B cell (primary cell): ENCODE data around the gene FOXN4. TPM values are rescaled to one million over a fixed set of nuclear protein-coding genes. Genes with fewer than 3 reads are reported as not detected.

Source experiments
- ATAC-seq: fragments of 200-7000 bp; cut with Tn5 transposase; one replicate; pipeline ENCODE4 v1.10.0; 2021; ENCODE audit warnings: low read depth, mild to moderate bottlenecking, moderate number of reproducible peaks, moderate library complexity
- CTCF ChIA-PET: fragments of 350-600 bp; sonication (Branson Sonifier 250); formaldehyde crosslinking; loops from one replicate; lab custom pipeline; 2021; ENCODE audit warnings: antibody characterized with exemption, inconsistent platforms; lab: Charles Lee
- POLR2A ChIA-PET: fragments of 350-600 bp; sonication (Branson Sonifier 250); formaldehyde crosslinking; loops from one replicate; lab custom pipeline; 2021; ENCODE audit warnings: antibody characterized with exemption; lab: Charles Lee
- DNase-seq: peaks from one replicate; pipeline ENCODE4 v3.0.0; 2013
- H2AFZ ChIP-seq: 2 replicates; pipeline ENCODE4 v1.6.1; 2012; ENCODE audit warnings: mild to moderate bottlenecking, low read depth, low read length; ENCODE audit not compliant: insufficient read depth, poor library complexity, severe bottlenecking
- H3K27ac ChIP-seq, 2 donors: 1 replicate in 1 of 2; 2 replicates in 1 of 2; pipeline ENCODE4 v1.5.1; 2012 to 2013; ENCODE audit warnings: low read length in 2 of 2, mild to moderate bottlenecking in 2 of 2, moderate library complexity in 1 of 2
- H3K27me3 ChIP-seq, 4 experiments: fragments of 200-600 bp in 1 of 4; sonication (generic) in 1 of 4; replicated peaks in 1 of 4; 1 replicate in 2 of 4; 2 replicates in 2 of 4; pipeline versions ENCODE4 v1.6.1 to v1.7.0; 2013 to 2016; ENCODE audit warnings: low read length in 3 of 4, mild to moderate bottlenecking in 2 of 4, mixed read lengths in 1 of 4, moderate library complexity in 1 of 4; ENCODE audit not compliant: insufficient read depth in 4 of 4, control insufficient read depth in 3 of 4; ENCODE audit errors: control extremely low read depth in 1 of 4
- H3K36me3 ChIP-seq, 2 experiments: replicated peaks in 1 of 2; 1 replicate in 1 of 2; 2 replicates in 1 of 2; pipeline versions ENCODE4 v1.6.1 to v1.7.1; 2013; ENCODE audit warnings: low read length in 1 of 2; ENCODE audit not compliant: insufficient read depth in 2 of 2, control insufficient read depth in 1 of 2; ENCODE audit errors: control extremely low read depth in 1 of 2, extremely low read depth in 1 of 2
- H3K4me1 ChIP-seq, 2 donors: fragments of 200-600 bp in 1 of 2; sonication (generic) in 1 of 2; 1 replicate in 1 of 2; 2 replicates in 1 of 2; pipeline versions ENCODE4 v1.5.1 to v1.6.1; 2013 to 2017; ENCODE audit warnings: low read length in 2 of 2; ENCODE audit not compliant: control insufficient read depth in 2 of 2, insufficient read depth in 2 of 2
- H3K4me2 ChIP-seq: replicated peaks from 2 replicates; pipeline ENCODE3; 2012; ENCODE audit warnings: mild to moderate bottlenecking, low read depth, low read length; ENCODE audit not compliant: poor library complexity, severe bottlenecking
- H3K4me3 ChIP-seq, 5 experiments: fragments of 200-600 bp in 1 of 5; sonication (generic) in 1 of 5; 1 replicate in 3 of 5; 2 replicates in 2 of 5; pipeline versions ENCODE4 v1.5.1 to v1.7.0; 2011 to 2016; ENCODE audit warnings: low read length in 4 of 5, mild to moderate bottlenecking in 4 of 5, low read depth in 2 of 5, control low read depth in 1 of 5, moderate library complexity in 1 of 5; ENCODE audit not compliant: insufficient read depth in 1 of 5; ENCODE audit errors: control extremely low read depth in 1 of 5, extremely low read depth in 1 of 5
- H3K79me2 ChIP-seq: fragments of 200-600 bp; sonication (generic); one replicate; pipeline ENCODE4 v1.6.0; 2016; ENCODE audit warnings: low read length; ENCODE audit not compliant: control insufficient read depth, insufficient read depth
- H3K9ac ChIP-seq: fragments of 200-600 bp; sonication (generic); 2 replicates; pipeline ENCODE4 v1.6.1; 2017; ENCODE audit warnings: mild to moderate bottlenecking, low read length, moderate library complexity
- H3K9me3 ChIP-seq, 3 donors: one replicate each; pipeline versions ENCODE4 v1.6.1 to v1.7.1; 2013; ENCODE audit warnings: low read length in 2 of 3; ENCODE audit not compliant: control insufficient read depth in 2 of 3, insufficient read depth in 1 of 3; ENCODE audit errors: control extremely low read depth in 1 of 3
- H4K20me1 ChIP-seq: 2 replicates; pipeline ENCODE4 v1.6.0; 2012; ENCODE audit warnings: mild to moderate bottlenecking, low read length; ENCODE audit not compliant: insufficient read depth, control insufficient read depth, poor library complexity, severe bottlenecking
- H3K27ac Mint-ChIP-seq: one replicate; pipeline ENCODE4 v1.8.0; 2021; ENCODE audit warnings: mixed read lengths
- H3K27me3 Mint-ChIP-seq: one replicate; pipeline ENCODE4 v1.8.0; 2021; ENCODE audit warnings: mixed read lengths
- H3K4me1 Mint-ChIP-seq: one replicate; pipeline ENCODE4 v1.8.0; 2021; ENCODE audit warnings: mixed read lengths
- H3K4me3 Mint-ChIP-seq: one replicate; pipeline ENCODE4 v1.8.0; 2021; ENCODE audit warnings: mixed read lengths
- H3K9me3 Mint-ChIP-seq: one replicate; pipeline ENCODE4 v1.8.0; 2022; ENCODE audit warnings: mixed read lengths; ENCODE audit not compliant: insufficient read depth
- CTCF ChIP-seq: fragments of 200-600 bp; IDR thresholded peaks from one replicate; pipeline ENCODE4 v1.8.0; 2022; ENCODE audit warnings: antibody characterized with exemption, mild to moderate bottlenecking
- EZH2 ChIP-seq: IDR thresholded peaks from 2 replicates; pipeline ENCODE4 v1.6.1; 2012; ENCODE audit warnings: borderline replicate concordance, low read depth, mild to moderate bottlenecking, moderate library complexity, low read length; ENCODE audit not compliant: insufficient read depth, poor library complexity, severe bottlenecking
- WGBS: methylation state at CpG from one replicate; pipeline ENCODE4 v1.1.5; 2013; ENCODE audit warnings: missing lambda C conversion rate; ENCODE audit not compliant: insufficient coverage; 5-methylcytosine and 5-hydroxymethylcytosine counted together
- intact Hi-C: fragments of 100-400 bp; cut with micrococcal nuclease; formaldehyde crosslinking; loops from one replicate; pipeline ENCODE4 v1.10.0; 2022
- polyA plus RNA-seq: library from polyadenylated mRNA; depleted of rRNA; stranded (reverse); fragments of >200 nt; gene quantifications from 2 replicates; pipeline ENCODE4 v1.2.3, GENCODE V29; 2012
- total RNA-seq, 2 donors: library from RNA; stranded (reverse); fragments of 120-200 nt in 1 of 2; gene quantifications; 1 replicate in 1 of 2; 2 replicates in 1 of 2; pipeline versions ENCODE4 v1.2.3 to v1.2.4, GENCODE V29; 2013 to 2022

The FOXN4 gene
- total and polyA plus RNA-seq, 2 donors (not counting 1 experiment from before 2014, with no cell fraction given), result not detected

GRCh38 chr12:109266106-109266879, 42.8 kb downstream of the FOXN4 start:
- WGBS, result 85% methylated on average over 10 of the region's 16 CpGs
- POLR2A ChIA-PET, result no interaction called here

More at GRCh38 chr12:109266106-109266879, 42.8 kb downstream of the FOXN4 start:
- H3K27me3 Mint-ChIP-seq, result no peaks in the 10 kb centered on the region
- Histone ChIP-seq H2AFZ (no peak overlapping the region), H3K36me3 (no peaks in the 10 kb centered on the region), H3K4me2 (no peak overlapping the region), H3K4me3 (no peak overlapping the region), H3K27me3 (no peaks in the 10 kb centered on the region), H4K20me1 (no peaks in the 10 kb centered on the region), H3K4me1 (no peaks in the 10 kb centered on the region), H3K9ac (no peak overlapping the region), H3K9me3 (peaks cover 0 to 16% (median 0%) of the 10 kb centered on the region in 3 donors), H3K79me2 (no peaks in the 10 kb centered on the region), H3K27ac (no peak overlapping the region)
- intact Hi-C loops, result no loop called here
- H3K4me1 Mint-ChIP-seq, result no peaks in the 10 kb centered on the region
- CTCF ChIA-PET, result no interaction called here
- TF ChIP-seq CTCF (no peak), EZH2 (no peak)
- H3K27ac Mint-ChIP-seq, result no peak overlapping the region
- peaks cover 7% of the 10 kb centered on the region for H3K9me3 Mint-ChIP-seq
- DNase-seq (no peak), ATAC-seq (no peak)
- H3K4me3 Mint-ChIP-seq, result no peak overlapping the region
